Measurements from ENCODE around the gene CASTOR1. TPM values are rescaled to one million over a fixed set of nuclear protein-coding genes. Genes with fewer than 3 reads are reported as not detected.

CASTOR1 gene
- total RNA-seq, 1 experiment from 2014 or later = 16.0 TPM

DNA sequence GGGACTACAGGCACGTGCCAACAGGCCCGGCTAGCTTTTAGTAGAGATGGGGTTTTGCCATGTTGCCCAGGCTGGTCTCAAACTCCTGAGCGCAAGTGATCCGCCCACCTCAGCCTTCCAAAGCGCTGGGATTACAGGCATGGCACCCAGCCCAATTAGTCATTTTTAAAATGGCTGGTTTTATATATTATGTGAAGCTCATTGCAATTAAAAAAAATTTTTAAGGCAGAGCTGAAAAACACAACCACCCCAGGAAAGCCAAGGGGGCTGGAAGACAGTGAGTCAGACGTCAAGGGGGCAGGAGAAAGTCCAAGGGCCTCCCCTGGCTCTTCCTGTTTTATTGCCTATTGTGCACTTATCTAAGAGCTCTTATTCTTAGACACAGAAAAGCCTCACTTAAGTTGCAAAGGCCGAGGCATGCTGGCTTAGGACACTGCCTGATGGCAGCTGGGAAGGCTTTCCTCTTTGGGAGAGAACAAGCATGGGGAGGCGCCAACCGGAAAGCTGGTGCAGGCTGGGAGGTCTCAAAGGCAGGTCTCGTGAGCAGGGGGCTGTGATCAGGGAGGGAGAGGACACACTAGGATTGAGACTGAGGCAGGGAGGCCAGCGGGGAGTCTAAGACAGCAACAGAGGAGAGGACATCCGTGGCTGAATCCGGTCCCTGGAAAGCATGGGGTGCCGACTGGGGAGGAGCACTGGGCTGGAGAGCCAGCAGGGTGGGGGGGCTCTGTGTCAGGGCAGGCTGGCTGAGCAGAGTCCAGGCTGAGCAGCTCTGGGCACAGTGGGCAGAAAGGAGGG, 11.6 kb downstream of the CASTOR1 start (continued):
- TF ChIP-seq, protein P1, sequence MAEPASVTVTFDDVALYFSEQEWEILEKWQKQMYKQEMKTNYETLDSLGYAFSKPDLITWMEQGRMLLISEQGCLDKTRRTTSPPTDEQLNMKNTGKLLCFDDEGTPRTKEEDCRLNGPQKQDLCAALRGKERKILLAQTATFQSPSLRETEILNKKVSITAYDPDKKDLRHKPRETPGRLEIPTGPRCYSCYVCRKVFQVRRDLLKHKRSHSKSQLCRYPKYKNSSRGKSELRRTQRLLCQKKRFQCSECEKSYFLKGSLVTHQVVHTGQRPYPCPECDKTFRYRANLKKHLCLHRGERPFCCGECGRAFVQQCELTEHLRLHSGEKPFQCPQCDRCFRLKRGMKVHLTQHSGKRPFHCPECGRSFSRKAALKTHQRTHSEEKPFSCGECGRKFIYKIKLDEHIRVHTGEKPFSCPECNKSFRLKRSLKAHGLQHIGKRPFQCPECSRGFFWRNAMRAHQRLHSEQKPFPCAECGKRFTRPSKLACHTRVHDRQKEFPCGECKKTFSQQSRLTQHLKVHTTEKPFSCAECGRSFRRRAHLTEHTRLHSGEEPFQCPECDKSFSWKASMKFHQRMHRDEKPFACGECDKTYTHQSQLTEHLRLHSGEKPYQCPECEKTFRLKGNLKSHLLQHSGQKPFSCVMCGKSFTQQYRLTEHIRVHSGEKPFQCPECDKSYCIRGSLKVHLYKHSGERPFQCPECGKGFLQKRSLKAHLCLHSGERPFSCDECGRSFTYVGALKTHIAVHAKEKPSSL (CRISPR knock-in tag; conservative IDR thresholded peaks at IDR 0.05) = no peak
- TF ChIP-seq NR3C1 (CRISPR knock-in tag; conservative IDR thresholded peaks at IDR 0.05; ENCODE audit: low read depth) = no peak
- TF ChIP-seq, protein P2, sequence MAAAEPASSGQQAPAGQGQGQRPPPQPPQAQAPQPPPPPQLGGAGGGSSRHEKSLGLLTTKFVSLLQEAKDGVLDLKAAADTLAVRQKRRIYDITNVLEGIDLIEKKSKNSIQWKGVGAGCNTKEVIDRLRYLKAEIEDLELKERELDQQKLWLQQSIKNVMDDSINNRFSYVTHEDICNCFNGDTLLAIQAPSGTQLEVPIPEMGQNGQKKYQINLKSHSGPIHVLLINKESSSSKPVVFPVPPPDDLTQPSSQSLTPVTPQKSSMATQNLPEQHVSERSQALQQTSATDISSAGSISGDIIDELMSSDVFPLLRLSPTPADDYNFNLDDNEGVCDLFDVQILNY (CRISPR knock-in tag; IDR thresholded peaks at IDR 0.05) = no peak
- no peak for TF ChIP-seq ZNF219 (CRISPR knock-in tag; IDR thresholded peaks at IDR 0.05; ENCODE audit: borderline replicate concordance)
- TF ChIP-seq, protein P3, sequence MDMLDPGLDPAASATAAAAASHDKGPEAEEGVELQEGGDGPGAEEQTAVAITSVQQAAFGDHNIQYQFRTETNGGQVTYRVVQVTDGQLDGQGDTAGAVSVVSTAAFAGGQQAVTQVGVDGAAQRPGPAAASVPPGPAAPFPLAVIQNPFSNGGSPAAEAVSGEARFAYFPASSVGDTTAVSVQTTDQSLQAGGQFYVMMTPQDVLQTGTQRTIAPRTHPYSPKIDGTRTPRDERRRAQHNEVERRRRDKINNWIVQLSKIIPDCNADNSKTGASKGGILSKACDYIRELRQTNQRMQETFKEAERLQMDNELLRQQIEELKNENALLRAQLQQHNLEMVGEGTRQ (CRISPR knock-in tag; IDR thresholded peaks at IDR 0.05) = no peak
- TF ChIP-seq, protein P4, sequence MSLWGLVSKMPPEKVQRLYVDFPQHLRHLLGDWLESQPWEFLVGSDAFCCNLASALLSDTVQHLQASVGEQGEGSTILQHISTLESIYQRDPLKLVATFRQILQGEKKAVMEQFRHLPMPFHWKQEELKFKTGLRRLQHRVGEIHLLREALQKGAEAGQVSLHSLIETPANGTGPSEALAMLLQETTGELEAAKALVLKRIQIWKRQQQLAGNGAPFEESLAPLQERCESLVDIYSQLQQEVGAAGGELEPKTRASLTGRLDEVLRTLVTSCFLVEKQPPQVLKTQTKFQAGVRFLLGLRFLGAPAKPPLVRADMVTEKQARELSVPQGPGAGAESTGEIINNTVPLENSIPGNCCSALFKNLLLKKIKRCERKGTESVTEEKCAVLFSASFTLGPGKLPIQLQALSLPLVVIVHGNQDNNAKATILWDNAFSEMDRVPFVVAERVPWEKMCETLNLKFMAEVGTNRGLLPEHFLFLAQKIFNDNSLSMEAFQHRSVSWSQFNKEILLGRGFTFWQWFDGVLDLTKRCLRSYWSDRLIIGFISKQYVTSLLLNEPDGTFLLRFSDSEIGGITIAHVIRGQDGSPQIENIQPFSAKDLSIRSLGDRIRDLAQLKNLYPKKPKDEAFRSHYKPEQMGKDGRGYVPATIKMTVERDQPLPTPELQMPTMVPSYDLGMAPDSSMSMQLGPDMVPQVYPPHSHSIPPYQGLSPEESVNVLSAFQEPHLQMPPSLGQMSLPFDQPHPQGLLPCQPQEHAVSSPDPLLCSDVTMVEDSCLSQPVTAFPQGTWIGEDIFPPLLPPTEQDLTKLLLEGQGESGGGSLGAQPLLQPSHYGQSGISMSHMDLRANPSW (CRISPR knock-in tag; conservative IDR thresholded peaks at IDR 0.05; ENCODE audit: low read depth) = no peak
- TF ChIP-seq ZNF232 (CRISPR knock-in tag; IDR thresholded peaks at IDR 0.05) = no peak
- no peak for TF ChIP-seq SMAD4 (CRISPR knock-in tag; IDR thresholded peaks at IDR 0.05)
- no peak for TF ChIP-seq NR1H2 (CRISPR knock-in tag; IDR thresholded peaks at IDR 0.05)
- TF ChIP-seq SMAD3 (CRISPR knock-in tag; IDR thresholded peaks at IDR 0.05; ENCODE audit: borderline replicate concordance) = no peak

DNA sequence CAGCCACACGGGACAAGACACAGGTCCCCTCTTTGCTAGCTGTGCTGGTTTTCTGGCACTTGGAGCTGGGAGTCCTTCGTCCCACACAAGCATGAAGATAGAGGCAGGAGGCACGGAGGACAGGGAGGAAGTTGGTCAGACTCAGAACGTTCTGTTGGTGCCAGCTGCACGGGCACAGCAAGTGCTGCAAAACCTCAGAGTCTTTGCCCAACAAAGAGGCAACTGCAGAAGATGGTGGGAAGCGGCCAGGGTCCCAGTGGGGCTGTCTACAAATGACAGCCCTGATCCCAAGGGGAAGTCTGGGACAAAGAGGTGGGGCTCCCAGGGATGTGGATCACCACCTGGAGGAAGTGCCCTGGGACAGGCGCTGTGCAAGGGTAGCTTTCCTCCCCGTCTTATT, 13.3 kb downstream of the CASTOR1 start:
- DNase-seq (ENCODE audit: low spot score) (no peak), ATAC-seq (no peak)
- H3K9me3 Mint-ChIP-seq = no peaks in the 10 kb centered on the region
- TF ChIP-seq MXD4 (CRISPR knock-in tag; IDR thresholded peaks at IDR 0.05; ENCODE audit: borderline replicate concordance) = no peak
- no peak for TF ChIP-seq FOXK1 (CRISPR knock-in tag; IDR thresholded peaks at IDR 0.05)
- TF ChIP-seq, protein P3 (CRISPR knock-in tag; IDR thresholded peaks at IDR 0.05) = no peak
- no peak for TF ChIP-seq JAZF1 (CRISPR knock-in tag; IDR thresholded peaks at IDR 0.05)
- no peak for TF ChIP-seq NR1H2 (CRISPR knock-in tag; IDR thresholded peaks at IDR 0.05)
- no peak for TF ChIP-seq CBFB (CRISPR knock-in tag; IDR thresholded peaks at IDR 0.05; ENCODE audit: low read depth)
- no peak for TF ChIP-seq ZNF121 (CRISPR knock-in tag; IDR thresholded peaks at IDR 0.05)
- TF ChIP-seq, protein P5, sequence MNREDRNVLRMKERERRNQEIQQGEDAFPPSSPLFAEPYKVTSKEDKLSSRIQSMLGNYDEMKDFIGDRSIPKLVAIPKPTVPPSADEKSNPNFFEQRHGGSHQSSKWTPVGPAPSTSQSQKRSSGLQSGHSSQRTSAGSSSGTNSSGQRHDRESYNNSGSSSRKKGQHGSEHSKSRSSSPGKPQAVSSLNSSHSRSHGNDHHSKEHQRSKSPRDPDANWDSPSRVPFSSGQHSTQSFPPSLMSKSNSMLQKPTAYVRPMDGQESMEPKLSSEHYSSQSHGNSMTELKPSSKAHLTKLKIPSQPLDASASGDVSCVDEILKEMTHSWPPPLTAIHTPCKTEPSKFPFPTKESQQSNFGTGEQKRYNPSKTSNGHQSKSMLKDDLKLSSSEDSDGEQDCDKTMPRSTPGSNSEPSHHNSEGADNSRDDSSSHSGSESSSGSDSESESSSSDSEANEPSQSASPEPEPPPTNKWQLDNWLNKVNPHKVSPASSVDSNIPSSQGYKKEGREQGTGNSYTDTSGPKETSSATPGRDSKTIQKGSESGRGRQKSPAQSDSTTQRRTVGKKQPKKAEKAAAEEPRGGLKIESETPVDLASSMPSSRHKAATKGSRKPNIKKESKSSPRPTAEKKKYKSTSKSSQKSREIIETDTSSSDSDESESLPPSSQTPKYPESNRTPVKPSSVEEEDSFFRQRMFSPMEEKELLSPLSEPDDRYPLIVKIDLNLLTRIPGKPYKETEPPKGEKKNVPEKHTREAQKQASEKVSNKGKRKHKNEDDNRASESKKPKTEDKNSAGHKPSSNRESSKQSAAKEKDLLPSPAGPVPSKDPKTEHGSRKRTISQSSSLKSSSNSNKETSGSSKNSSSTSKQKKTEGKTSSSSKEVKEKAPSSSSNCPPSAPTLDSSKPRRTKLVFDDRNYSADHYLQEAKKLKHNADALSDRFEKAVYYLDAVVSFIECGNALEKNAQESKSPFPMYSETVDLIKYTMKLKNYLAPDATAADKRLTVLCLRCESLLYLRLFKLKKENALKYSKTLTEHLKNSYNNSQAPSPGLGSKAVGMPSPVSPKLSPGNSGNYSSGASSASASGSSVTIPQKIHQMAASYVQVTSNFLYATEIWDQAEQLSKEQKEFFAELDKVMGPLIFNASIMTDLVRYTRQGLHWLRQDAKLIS (CRISPR knock-in tag; IDR thresholded peaks at IDR 0.05; ENCODE audit: borderline replicate concordance) = no peak
- H3K4me1 Mint-ChIP-seq = peaks cover 8% of the 10 kb centered on the region
- H3K27me3 Mint-ChIP-seq (ENCODE audit: low read depth) = no peaks in the 10 kb centered on the region; the same call in 1 of the 2 replicates
- no peaks in the 10 kb centered on the region for H3K36me3 Mint-ChIP-seq
- ChIA-PET POLR2A (no interaction called here), CTCF (interaction anchor here (2.2 kb wide), 1 partner anchor 13 kb away, joined by 11 read pairs; no protein-coding TSS in a partner anchor)
- no peak overlapping the region for H3K4me3 Mint-ChIP-seq
- 0 out of 2 replicates have a peak overlapping the region, but pooled peaks have one; percentile 2 for H3K27ac Mint-ChIP-seq
